GM12865 (cell line): ENCODE measurements around the gene THSD4.

Experiments
- DNase-seq: peaks from one replicate; pipeline ENCODE4 v3.0.0; 2010; ENCODE audit warnings: low read depth
- H3K4me3 ChIP-seq: 2 replicates; pipeline ENCODE4 v1.5.1; 2011; ENCODE audit warnings: mild to moderate bottlenecking, low read depth, low read length, control low read depth
- CTCF ChIP-seq: IDR thresholded peaks from 2 replicates; pipeline ENCODE4 v1.5.1; 2011; ENCODE audit warnings: low read length, control low read depth, low read depth, inconsistent platforms; ENCODE audit not compliant: insufficient read depth; ENCODE audit errors: missing control alignments

THSD4 gene

GRCh38 chr15:71079208-71080044 is 35.8 kb upstream of the THSD4 start:
- DNase-seq, result peak; percentile 25
- no peak overlapping the region for H3K4me3 ChIP-seq
- no peak for TF ChIP-seq CTCF

GRCh38 chr15:71080166-71080565 is 35.1 kb upstream of the THSD4 start:
- no peak for TF ChIP-seq CTCF
- no peak overlapping the region for H3K4me3 ChIP-seq
- no peak for DNase-seq

- H3K4me3 ChIP-seq, result no peak overlapping the region
- peak; percentile 73 for DNase-seq
- no peak for TF ChIP-seq CTCF
Observed at GRCh38 chr15:71080705-71081104, 34.6 kb upstream of the THSD4 start.

GRCh38 chr15:71082803-71083202 is 32.5 kb upstream of the THSD4 start:
- no peak overlapping the region for H3K4me3 ChIP-seq
- DNase-seq, result no peak
- TF ChIP-seq CTCF, result no peak

GRCh38 chr15:71083349-71083748 is 31.9 kb upstream of the THSD4 start:
- peak; percentile 72 for DNase-seq
- no peak for TF ChIP-seq CTCF
- no peak overlapping the region for H3K4me3 ChIP-seq

GRCh38 chr15:71084264-71084663 is 31.0 kb upstream of the THSD4 start:
- TF ChIP-seq CTCF, result no peak
- H3K4me3 ChIP-seq, result no peak overlapping the region
- DNase-seq, result no peak

- DNase-seq, result no peak
- no peak for TF ChIP-seq CTCF
- no peak overlapping the region for H3K4me3 ChIP-seq
Observed at GRCh38 chr15:71085809-71086208, 29.5 kb upstream of the THSD4 start.
